A549 (cell line): Measurements from ENCODE around the gene ALPP. TPM values are rescaled to one million over a fixed set of nuclear protein-coding genes. Genes with fewer than 3 reads are reported as not detected.

Experiments
- ATAC-seq, 2 experiments: fragments of 200-7000 bp in 1 of 2; fragments of >200 bp in 1 of 2; cut with Nextera tagmentation in 1 of 2; cut with Tn5 transposase in 1 of 2; 3 replicates each; pipeline versions ENCODE4 v1.8.0 to v1.9.1; 2018 to 2020; ENCODE audit warnings: mild to moderate bottlenecking in 1 of 2, moderate library complexity in 1 of 2
- CTCF ChIA-PET: fragments of 300-600 bp; sonication (Branson Sonifier 250); formaldehyde crosslinking; extraction: SDS; loops from one replicate; lab custom pipeline; 2021; ENCODE audit warnings: antibody characterized with exemption, inconsistent platforms; lab: Yijun Ruan, JAX
- POLR2A ChIA-PET: fragments of 350-600 bp; formaldehyde crosslinking; extraction: SDS; loops from one replicate; lab custom pipeline; 2021; ENCODE audit warnings: antibody characterized with exemption, inconsistent platforms; lab: Yijun Ruan, JAX
- DNase-seq, 2 experiments: peaks; one replicate each; pipeline versions ENCODE4 v3.0.0 to v3.0.0-alpha.2; 2011 to 2016; ENCODE audit warnings: low read depth in 1 of 2, low spot score in 1 of 2
- FAIRE-seq: peaks from 2 replicates; lab custom pipeline; 2011; peaks lifted over from hg19 to GRCh38; lab: Jason Lieb, UNC
- H3K27ac ChIP-seq, 2 experiments: fragments of >200 bp; sonication (Bioruptor Twin); formaldehyde crosslinking; 3 replicates each; pipeline ENCODE4 v1.5.1; 2016 to 2017
- H3K4me1 ChIP-seq: fragments of >200 bp; sonication (Bioruptor Twin); formaldehyde crosslinking; 3 replicates; pipeline ENCODE4 v1.6.1; 2016
- H3K4me2 ChIP-seq: fragments of >200 bp; sonication (Bioruptor Twin); formaldehyde crosslinking; 3 replicates; pipeline ENCODE4 v1.6.1; 2016
- H3K4me3 ChIP-seq: fragments of >200 bp; sonication (Bioruptor Twin); formaldehyde crosslinking; 3 replicates; pipeline ENCODE4 v1.5.1; 2016
- H3K9me3 ChIP-seq: fragments of >200 bp; sonication (Bioruptor Twin); formaldehyde crosslinking; 3 replicates; pipeline ENCODE4 v1.6.1; 2016
- FOSL2 ChIP-seq, 2 experiments: fragments of 450-650 bp in 1 of 2; fragments of >200 bp in 1 of 2; sonication (Bioruptor Twin) in 1 of 2; formaldehyde crosslinking; IDR thresholded peaks; 2 replicates each; pipeline versions ENCODE4 v1.5.0 to v1.6.1; 2016 to 2020; ENCODE audit warnings: mild to moderate bottlenecking in 1 of 2, moderate library complexity in 1 of 2
- GATA3 ChIP-seq: IDR thresholded peaks from 2 replicates; pipeline ENCODE4 v1.6.1; 2012; ENCODE audit warnings: borderline replicate concordance
- HDAC2 ChIP-seq: fragments of 200-600 bp; sonication (generic); IDR thresholded peaks from 2 replicates; pipeline ENCODE4 v1.6.1; 2016
- HOXB13 ChIP-seq: fragments of 250-450 bp; sonication (Bioruptor Pico); IDR thresholded peaks from 2 replicates; pipeline ENCODE4 v1.5.0; 2020; ENCODE audit warnings: low read depth, mild to moderate bottlenecking, moderate library complexity
- HOXB5 ChIP-seq: fragments of 250-450 bp; sonication (Bioruptor Pico); IDR thresholded peaks from 2 replicates; pipeline ENCODE4 v1.5.0; 2020; ENCODE audit warnings: mild to moderate bottlenecking, moderate library complexity
- JUN ChIP-seq, 2 experiments: fragments of >200 bp; sonication (Bioruptor Twin); formaldehyde crosslinking; IDR thresholded peaks; 2 replicates in 1 of 2; 3 replicates in 1 of 2; pipeline ENCODE4 v1.6.1; 2016 to 2017
- JUNB ChIP-seq: fragments of >200 bp; sonication (Bioruptor Twin); formaldehyde crosslinking; IDR thresholded peaks from 2 replicates; pipeline ENCODE4 v1.6.1; 2016
- MYC ChIP-seq: IDR thresholded peaks from 2 replicates; pipeline ENCODE4 v1.6.1; 2012; ENCODE audit warnings: mild to moderate bottlenecking, inconsistent platforms, low read length, improper control_type of control experiment, borderline replicate concordance
- PHF8 ChIP-seq: fragments of 200-600 bp; sonication (generic); IDR thresholded peaks from 2 replicates; pipeline ENCODE4 v1.6.1; 2016; ENCODE audit warnings: low read depth, mild to moderate bottlenecking, antibody characterized with exemption, moderate library complexity, borderline replicate concordance
- POLR2A ChIP-seq: IDR thresholded peaks from 2 replicates; pipeline ENCODE4 v1.6.1; 2012; ENCODE audit warnings: mild to moderate bottlenecking, low read length
- RAD21 ChIP-seq, 2 experiments: fragments of >200 bp in 1 of 2; sonication (Bioruptor Twin) in 1 of 2; formaldehyde crosslinking in 1 of 2; IDR thresholded peaks in 1 of 2; conservative IDR thresholded peaks in 1 of 2; 2 replicates in 1 of 2; 3 replicates in 1 of 2; pipeline ENCODE4 v1.6.1; 2012 to 2018; ENCODE audit warnings: inconsistent platforms in 1 of 2
- RARB ChIP-seq: fragments of 250-450 bp; sonication (Bioruptor Pico); IDR thresholded peaks from 2 replicates; pipeline ENCODE4 v1.8.0; 2021; ENCODE audit warnings: mild to moderate bottlenecking, moderate library complexity
- RCOR1 ChIP-seq: fragments of 150-350 bp; IDR thresholded peaks from 2 replicates; pipeline ENCODE4 v1.6.1; 2014; ENCODE audit warnings: antibody characterized with exemption, low read length, low read depth
- RFX5 ChIP-seq: fragments of 450-650 bp; IDR thresholded peaks from 2 replicates; pipeline ENCODE4 v1.7.1; 2014; ENCODE audit warnings: antibody characterized with exemption, mild to moderate bottlenecking, moderate library complexity
- RNF2 ChIP-seq: fragments of 200-600 bp; sonication (generic); IDR thresholded peaks from 2 replicates; pipeline ENCODE4 v1.6.1; 2016; ENCODE audit warnings: low read depth, mild to moderate bottlenecking, antibody characterized with exemption, moderate library complexity, borderline replicate concordance
- SREBF2 ChIP-seq: fragments of 450-650 bp; IDR thresholded peaks from 2 replicates; pipeline ENCODE4 v1.6.1; 2014; ENCODE audit warnings: mild to moderate bottlenecking, moderate library complexity
- TFCP2L1 ChIP-seq: fragments of 250-450 bp; sonication (Bioruptor Pico); IDR thresholded peaks from 2 replicates; pipeline ENCODE4 v1.5.0; 2021; ENCODE audit warnings: mild to moderate bottlenecking
- TP53 ChIP-seq: fragments of 250-450 bp; sonication (Bioruptor Pico); IDR thresholded peaks from 2 replicates; pipeline ENCODE4 v1.5.0; 2021; ENCODE audit warnings: mild to moderate bottlenecking, moderate library complexity
- ZC3H11A ChIP-seq: fragments of 450-650 bp; IDR thresholded peaks from 2 replicates; pipeline ENCODE4 v1.6.1; 2014; ENCODE audit warnings: antibody characterized with exemption, mild to moderate bottlenecking
- ZFP36 ChIP-seq: fragments of 450-650 bp; IDR thresholded peaks from 2 replicates; pipeline ENCODE4 v1.6.1; 2014; ENCODE audit warnings: borderline replicate concordance; ENCODE audit not compliant: partially characterized antibody
- ZNF302 ChIP-seq: fragments of 250-450 bp; sonication (Bioruptor Pico); IDR thresholded peaks from 2 replicates; pipeline ENCODE4 v1.9.0; 2021; ENCODE audit warnings: inconsistent platforms, mild to moderate bottlenecking, moderate library complexity
- WGBS: methylation state at CpG from one replicate; pipeline ENCODE4 v1.1.6; 2017; ENCODE audit errors: missing lambda C conversion rate; 5-methylcytosine and 5-hydroxymethylcytosine counted together
- polyA plus RNA-seq, 4 experiments: library from polyadenylated mRNA; depleted of rRNA in 3 of 4; stranded (reverse); fragments of >200 nt; fragmentation: RNase III in 1 of 4; extraction: RNeasy Plus Mini Kit Qiagen cat#74134 plus additional on column Dnase treatment in 1 of 4; gene quantifications; 2 replicates in 3 of 4; 3 replicates in 1 of 4; pipeline ENCODE4 v1.2.3, GENCODE V29; 2011 to 2017
- TF ChIP-seq, protein P1 (sequence below): fragments of 150-350 bp; IDR thresholded peaks from 2 replicates; pipeline ENCODE4 v1.6.1; 2014; ENCODE audit warnings: low read depth, mild to moderate bottlenecking, low read length
- TF ChIP-seq, protein P2 (sequence below): IDR thresholded peaks from 2 replicates; pipeline ENCODE4 v1.6.1; 2012; ENCODE audit warnings: low read depth, borderline replicate concordance
- TF ChIP-seq, protein P3 (sequence below): IDR thresholded peaks from 2 replicates; pipeline ENCODE4 v1.6.1; 2012
- TF ChIP-seq, protein P4 (sequence below): fragments of >200 bp; sonication (Bioruptor Twin); formaldehyde crosslinking; IDR thresholded peaks from 3 replicates; pipeline ENCODE4 v1.5.1; 2016
- TF ChIP-seq, protein P5 (sequence below): IDR thresholded peaks from 2 replicates; pipeline ENCODE4 v1.6.1; 2012
- TF ChIP-seq, protein P6 (sequence below): fragments of >200 bp; sonication (Bioruptor Twin); formaldehyde crosslinking; IDR thresholded peaks from 2 replicates; pipeline ENCODE4 v1.6.1; 2016
- TF ChIP-seq, protein P7 (sequence below): fragments of >200 bp; sonication (Bioruptor Twin); formaldehyde crosslinking; IDR thresholded peaks from 3 replicates; pipeline ENCODE4 v1.6.1; 2016

The ALPP gene
- polyA plus RNA-seq, 2 of the 4 experiments (the other 2 are of a cell fraction): 0.10 to 0.31 TPM

DNA sequence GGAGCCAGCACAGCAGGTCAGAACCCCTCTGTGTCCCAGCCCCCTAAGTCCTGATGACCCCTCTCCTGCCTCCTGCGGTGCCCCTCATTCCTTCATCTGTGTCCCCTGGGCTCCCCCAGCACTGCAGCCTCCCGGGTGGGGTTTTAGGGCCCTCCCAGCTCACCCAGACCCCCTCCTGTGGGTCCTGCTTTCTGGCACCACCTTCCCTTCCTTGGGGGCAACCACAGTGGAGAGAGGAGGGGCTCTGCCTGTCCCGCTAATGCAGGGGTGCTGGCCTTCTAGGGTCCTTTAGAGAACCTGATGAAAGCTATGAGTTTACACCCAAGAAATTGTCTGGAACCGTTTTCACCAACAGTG, 42.7 kb upstream of the ALPP start:
- no peak for ATAC-seq
- DNase-seq: no peak
- POLR2A ChIA-PET: no interaction called here
- CTCF ChIA-PET: interaction anchor here (0.6 to 5.2 kb wide), 27 partner anchors 8 to 430 kb away, joined by 3 to 24 read pairs (median 4); partner anchors contain the start of gene NPPC
- no peak for FAIRE-seq
- TF ChIP-seq, protein P1, sequence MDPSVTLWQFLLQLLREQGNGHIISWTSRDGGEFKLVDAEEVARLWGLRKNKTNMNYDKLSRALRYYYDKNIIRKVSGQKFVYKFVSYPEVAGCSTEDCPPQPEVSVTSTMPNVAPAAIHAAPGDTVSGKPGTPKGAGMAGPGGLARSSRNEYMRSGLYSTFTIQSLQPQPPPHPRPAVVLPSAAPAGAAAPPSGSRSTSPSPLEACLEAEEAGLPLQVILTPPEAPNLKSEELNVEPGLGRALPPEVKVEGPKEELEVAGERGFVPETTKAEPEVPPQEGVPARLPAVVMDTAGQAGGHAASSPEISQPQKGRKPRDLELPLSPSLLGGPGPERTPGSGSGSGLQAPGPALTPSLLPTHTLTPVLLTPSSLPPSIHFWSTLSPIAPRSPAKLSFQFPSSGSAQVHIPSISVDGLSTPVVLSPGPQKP: no peak
- TF ChIP-seq SREBF2 (no peak), MYC (no peak), TFCP2L1 (CRISPR knock-in tag) (no peak), HOXB13 (CRISPR knock-in tag) (no peak), RCOR1 (no peak), PHF8 (no peak), JUN (IDR thresholded peaks at IDR 0.05) (no peak), ZNF302 (no peak), POLR2A (no peak), RNF2 (no peak), FOSL2 (IDR thresholded peaks at IDR 0.05) (no peak), FOSL2 (CRISPR knock-in tag; IDR thresholded peaks at IDR 0.05) (no peak), RFX5 (no peak), ZC3H11A (no peak), HDAC2 (no peak), HOXB5 (CRISPR knock-in tag) (no peak)
- TF ChIP-seq, protein P2, sequence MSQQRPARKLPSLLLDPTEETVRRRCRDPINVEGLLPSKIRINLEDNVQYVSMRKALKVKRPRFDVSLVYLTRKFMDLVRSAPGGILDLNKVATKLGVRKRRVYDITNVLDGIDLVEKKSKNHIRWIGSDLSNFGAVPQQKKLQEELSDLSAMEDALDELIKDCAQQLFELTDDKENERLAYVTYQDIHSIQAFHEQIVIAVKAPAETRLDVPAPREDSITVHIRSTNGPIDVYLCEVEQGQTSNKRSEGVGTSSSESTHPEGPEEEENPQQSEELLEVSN: no peak
- TF ChIP-seq, protein P3, sequence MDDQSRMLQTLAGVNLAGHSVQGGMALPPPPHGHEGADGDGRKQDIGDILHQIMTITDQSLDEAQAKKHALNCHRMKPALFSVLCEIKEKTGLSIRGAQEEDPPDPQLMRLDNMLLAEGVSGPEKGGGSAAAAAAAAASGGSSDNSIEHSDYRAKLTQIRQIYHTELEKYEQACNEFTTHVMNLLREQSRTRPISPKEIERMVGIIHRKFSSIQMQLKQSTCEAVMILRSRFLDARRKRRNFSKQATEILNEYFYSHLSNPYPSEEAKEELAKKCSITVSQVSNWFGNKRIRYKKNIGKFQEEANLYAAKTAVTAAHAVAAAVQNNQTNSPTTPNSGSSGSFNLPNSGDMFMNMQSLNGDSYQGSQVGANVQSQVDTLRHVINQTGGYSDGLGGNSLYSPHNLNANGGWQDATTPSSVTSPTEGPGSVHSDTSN: no peak
- TF ChIP-seq, protein P4, sequence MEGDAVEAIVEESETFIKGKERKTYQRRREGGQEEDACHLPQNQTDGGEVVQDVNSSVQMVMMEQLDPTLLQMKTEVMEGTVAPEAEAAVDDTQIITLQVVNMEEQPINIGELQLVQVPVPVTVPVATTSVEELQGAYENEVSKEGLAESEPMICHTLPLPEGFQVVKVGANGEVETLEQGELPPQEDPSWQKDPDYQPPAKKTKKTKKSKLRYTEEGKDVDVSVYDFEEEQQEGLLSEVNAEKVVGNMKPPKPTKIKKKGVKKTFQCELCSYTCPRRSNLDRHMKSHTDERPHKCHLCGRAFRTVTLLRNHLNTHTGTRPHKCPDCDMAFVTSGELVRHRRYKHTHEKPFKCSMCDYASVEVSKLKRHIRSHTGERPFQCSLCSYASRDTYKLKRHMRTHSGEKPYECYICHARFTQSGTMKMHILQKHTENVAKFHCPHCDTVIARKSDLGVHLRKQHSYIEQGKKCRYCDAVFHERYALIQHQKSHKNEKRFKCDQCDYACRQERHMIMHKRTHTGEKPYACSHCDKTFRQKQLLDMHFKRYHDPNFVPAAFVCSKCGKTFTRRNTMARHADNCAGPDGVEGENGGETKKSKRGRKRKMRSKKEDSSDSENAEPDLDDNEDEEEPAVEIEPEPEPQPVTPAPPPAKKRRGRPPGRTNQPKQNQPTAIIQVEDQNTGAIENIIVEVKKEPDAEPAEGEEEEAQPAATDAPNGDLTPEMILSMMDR: no peak
- TF ChIP-seq, protein P5, sequence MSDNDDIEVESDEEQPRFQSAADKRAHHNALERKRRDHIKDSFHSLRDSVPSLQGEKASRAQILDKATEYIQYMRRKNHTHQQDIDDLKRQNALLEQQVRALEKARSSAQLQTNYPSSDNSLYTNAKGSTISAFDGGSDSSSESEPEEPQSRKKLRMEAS: no peak
- TF ChIP-seq, all 56 proteins: peak for 0
- H3K27ac ChIP-seq: no peak overlapping the region
- H3K4me3 ChIP-seq: no peak overlapping the region
- H3K4me1 ChIP-seq: no peaks in the 10 kb centered on the region
- WGBS: 82% methylated on average over 4 of the region's 4 CpGs
- no peak overlapping the region for H3K4me2 ChIP-seq
- H3K9me3 ChIP-seq: no peaks in the 10 kb centered on the region

DNA sequence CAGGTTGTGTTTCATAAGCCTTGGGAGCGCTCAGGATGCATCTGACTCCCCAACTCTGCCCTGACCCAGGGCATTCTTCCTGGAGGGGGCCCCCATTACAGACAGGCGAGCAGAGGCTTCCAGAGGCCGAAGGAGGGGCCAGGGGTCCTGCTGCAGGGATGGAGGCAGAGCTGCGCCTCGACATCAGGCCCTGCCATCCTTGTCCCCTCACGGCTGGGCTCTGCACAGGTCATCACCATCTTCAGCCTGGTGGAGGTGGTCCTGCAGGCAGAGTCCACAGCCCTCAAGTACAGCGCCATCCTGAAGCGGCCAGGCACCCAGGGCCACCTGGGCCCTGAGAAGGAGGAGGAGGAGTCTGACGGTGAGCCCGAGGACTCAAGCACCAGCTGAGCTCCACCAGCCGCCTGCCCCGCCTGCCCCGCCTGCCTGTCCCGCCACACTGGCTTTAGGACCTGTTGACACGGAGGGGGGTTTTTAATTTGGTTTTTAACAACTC, 42.3 kb upstream of the ALPP start:
- CTCF ChIA-PET: interaction anchor here (0.6 to 5.2 kb wide), 24 partner anchors 9 to 435 kb away, joined by 3 to 24 read pairs (median 4); partner anchors contain the start of gene NPPC
- ATAC-seq (no peak), DNase-seq (no peak), FAIRE-seq (no peak)
- H3K27ac ChIP-seq: no peak overlapping the region
- no peak overlapping the region for H3K4me2 ChIP-seq
- 91% methylated on average over 12 of the region's 15 CpGs for WGBS
- POLR2A ChIA-PET: no interaction called here
- no peaks in the 10 kb centered on the region for H3K4me1 ChIP-seq
- H3K9me3 ChIP-seq: no peaks in the 10 kb centered on the region
- H3K4me3 ChIP-seq: no peak overlapping the region
- no peak for TF ChIP-seq RARB (CRISPR knock-in tag)
- TF ChIP-seq PHF8: no peak
- TF ChIP-seq SREBF2: no peak
- TF ChIP-seq TFCP2L1 (CRISPR knock-in tag): no peak
- TF ChIP-seq JUNB: no peak
- TF ChIP-seq, protein P1: no peak
- TF ChIP-seq, protein P6, sequence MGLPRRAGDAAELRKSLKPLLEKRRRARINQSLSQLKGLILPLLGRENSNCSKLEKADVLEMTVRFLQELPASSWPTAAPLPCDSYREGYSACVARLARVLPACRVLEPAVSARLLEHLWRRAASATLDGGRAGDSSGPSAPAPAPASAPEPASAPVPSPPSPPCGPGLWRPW: no peak
- TF ChIP-seq, protein P4: no peak
- no peak for TF ChIP-seq RAD21 (conservative IDR thresholded peaks at IDR 0.05 in 1 of 2, IDR thresholded peaks at IDR 0.05 in 1 of 2)
- no peak for TF ChIP-seq GATA3
- TF ChIP-seq HDAC2: no peak
- no peak for TF ChIP-seq TP53 (CRISPR knock-in tag)
- TF ChIP-seq, protein P7, sequence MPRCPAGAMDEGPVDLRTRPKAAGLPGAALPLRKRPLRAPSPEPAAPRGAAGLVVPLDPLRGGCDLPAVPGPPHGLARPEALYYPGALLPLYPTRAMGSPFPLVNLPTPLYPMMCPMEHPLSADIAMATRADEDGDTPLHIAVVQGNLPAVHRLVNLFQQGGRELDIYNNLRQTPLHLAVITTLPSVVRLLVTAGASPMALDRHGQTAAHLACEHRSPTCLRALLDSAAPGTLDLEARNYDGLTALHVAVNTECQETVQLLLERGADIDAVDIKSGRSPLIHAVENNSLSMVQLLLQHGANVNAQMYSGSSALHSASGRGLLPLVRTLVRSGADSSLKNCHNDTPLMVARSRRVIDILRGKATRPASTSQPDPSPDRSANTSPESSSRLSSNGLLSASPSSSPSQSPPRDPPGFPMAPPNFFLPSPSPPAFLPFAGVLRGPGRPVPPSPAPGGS: no peak
- no peak for TF ChIP-seq ZFP36
